GM23338 (cell line): Measurements from ENCODE around the gene ISY1. TPM values are rescaled to one million over a fixed set of nuclear protein-coding genes. Genes with fewer than 3 reads are reported as not detected.

Experiments
- CREB1 ChIP-seq: fragments of 250-450 bp; sonication (Bioruptor Pico); IDR thresholded peaks from 2 replicates; pipeline ENCODE4 v1.5.0; 2020; ENCODE audit warnings: low read depth, mild to moderate bottlenecking, moderate library complexity
- EZH2 ChIP-seq: fragments of 200-600 bp; sonication (generic); IDR thresholded peaks from one replicate; pipeline ENCODE4 v1.8.0; 2017; ENCODE audit warnings: antibody characterized with exemption, mild to moderate bottlenecking, low read depth; ENCODE audit not compliant: unreplicated experiment
- JUNB ChIP-seq: IDR thresholded peaks from one replicate; pipeline ENCODE4 v1.6.1; 2016; ENCODE audit warnings: antibody characterized with exemption; ENCODE audit not compliant: unreplicated experiment
- POLR2AphosphoS5 ChIP-seq: IDR thresholded peaks from 2 replicates; pipeline ENCODE4 v1.6.1; 2016; ENCODE audit warnings: antibody characterized with exemption, low read depth
- STAT1 ChIP-seq: IDR thresholded peaks from one replicate; pipeline ENCODE4 v1.6.1; 2016; ENCODE audit warnings: antibody characterized with exemption; ENCODE audit not compliant: unreplicated experiment
- polyA plus RNA-seq: library from polyadenylated mRNA; unstranded; fragments of >200 nt; fragmentation: Nextera tagmentation; extraction: Ambion mirVana; gene quantifications from 2 replicates; pipeline ENCODE4 v1.2.1, GENCODE V29; 2016
- total RNA-seq: library from RNA; depleted of rRNA; stranded (reverse); fragments of >200 nt; shearing (Covaris generic); gene quantifications from 2 replicates; pipeline ENCODE4 v1.2.3, GENCODE V29; 2014
- TF ChIP-seq, protein P1 (sequence below): fragments of 250-450 bp; sonication (Bioruptor Pico); IDR thresholded peaks from 2 replicates; pipeline ENCODE4 v1.5.0; 2020; ENCODE audit warnings: mild to moderate bottlenecking, moderate library complexity
- TF ChIP-seq, protein P2 (sequence below): IDR thresholded peaks from 2 replicates; pipeline ENCODE4 v1.6.1; 2016; ENCODE audit warnings: antibody characterized with exemption
- TF ChIP-seq, protein P3 (sequence below): IDR thresholded peaks from one replicate; pipeline ENCODE4 v1.6.1; 2018; ENCODE audit warnings: antibody characterized with exemption; ENCODE audit not compliant: unreplicated experiment
- TF ChIP-seq, protein P4 (sequence below), 2 experiments: fragments of 200-600 bp in 1 of 2; sonication (generic) in 1 of 2; conservative IDR thresholded peaks; 2 replicates each; pipeline versions ENCODE4 v1.5.1 to v1.6.1; 2016 to 2017; ENCODE audit warnings: antibody characterized with exemption in 2 of 2, low read depth in 2 of 2, mild to moderate bottlenecking in 2 of 2, moderate library complexity in 1 of 2

The ISY1 gene
- total and polyA plus RNA-seq, 2 experiments from 2014 or later = 11.3 to 23.6 TPM

DNA sequence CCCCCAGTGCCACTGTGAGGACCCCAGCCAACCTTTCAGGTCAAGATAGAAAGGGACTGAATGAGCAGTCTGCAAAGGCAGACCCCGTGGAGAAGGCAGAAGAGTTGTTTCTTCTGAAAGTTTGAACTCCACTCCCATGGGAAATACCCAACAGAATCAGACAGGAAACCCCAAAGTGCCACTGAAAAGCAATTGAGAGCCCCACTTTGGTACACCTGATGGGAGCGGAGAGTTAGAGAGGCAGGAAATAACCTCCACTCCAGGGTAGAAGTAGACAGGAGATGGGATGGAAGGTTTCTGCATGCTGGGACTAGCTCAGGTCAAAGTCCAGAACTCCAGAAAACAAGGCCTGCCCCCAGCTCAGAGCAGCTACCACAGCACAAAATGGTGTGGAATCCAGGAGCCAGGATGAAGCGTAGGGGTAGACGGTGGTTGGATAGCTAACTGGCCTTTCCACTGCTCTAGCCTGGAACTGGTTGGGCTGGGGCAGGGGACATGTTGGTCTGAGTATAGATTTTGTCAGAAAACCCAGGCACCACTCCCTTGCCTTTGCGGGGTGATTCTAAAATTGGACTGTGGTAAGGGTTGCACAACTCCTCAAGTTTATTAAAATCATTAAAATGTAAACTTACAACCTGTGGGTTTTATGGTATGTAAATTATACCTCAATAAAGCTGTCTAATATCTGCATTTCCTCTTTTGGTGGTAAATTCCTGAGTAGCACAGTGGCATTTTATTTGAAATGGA, 37.4 kb downstream of the ISY1 start (continued):
- TF ChIP-seq, protein P1, sequence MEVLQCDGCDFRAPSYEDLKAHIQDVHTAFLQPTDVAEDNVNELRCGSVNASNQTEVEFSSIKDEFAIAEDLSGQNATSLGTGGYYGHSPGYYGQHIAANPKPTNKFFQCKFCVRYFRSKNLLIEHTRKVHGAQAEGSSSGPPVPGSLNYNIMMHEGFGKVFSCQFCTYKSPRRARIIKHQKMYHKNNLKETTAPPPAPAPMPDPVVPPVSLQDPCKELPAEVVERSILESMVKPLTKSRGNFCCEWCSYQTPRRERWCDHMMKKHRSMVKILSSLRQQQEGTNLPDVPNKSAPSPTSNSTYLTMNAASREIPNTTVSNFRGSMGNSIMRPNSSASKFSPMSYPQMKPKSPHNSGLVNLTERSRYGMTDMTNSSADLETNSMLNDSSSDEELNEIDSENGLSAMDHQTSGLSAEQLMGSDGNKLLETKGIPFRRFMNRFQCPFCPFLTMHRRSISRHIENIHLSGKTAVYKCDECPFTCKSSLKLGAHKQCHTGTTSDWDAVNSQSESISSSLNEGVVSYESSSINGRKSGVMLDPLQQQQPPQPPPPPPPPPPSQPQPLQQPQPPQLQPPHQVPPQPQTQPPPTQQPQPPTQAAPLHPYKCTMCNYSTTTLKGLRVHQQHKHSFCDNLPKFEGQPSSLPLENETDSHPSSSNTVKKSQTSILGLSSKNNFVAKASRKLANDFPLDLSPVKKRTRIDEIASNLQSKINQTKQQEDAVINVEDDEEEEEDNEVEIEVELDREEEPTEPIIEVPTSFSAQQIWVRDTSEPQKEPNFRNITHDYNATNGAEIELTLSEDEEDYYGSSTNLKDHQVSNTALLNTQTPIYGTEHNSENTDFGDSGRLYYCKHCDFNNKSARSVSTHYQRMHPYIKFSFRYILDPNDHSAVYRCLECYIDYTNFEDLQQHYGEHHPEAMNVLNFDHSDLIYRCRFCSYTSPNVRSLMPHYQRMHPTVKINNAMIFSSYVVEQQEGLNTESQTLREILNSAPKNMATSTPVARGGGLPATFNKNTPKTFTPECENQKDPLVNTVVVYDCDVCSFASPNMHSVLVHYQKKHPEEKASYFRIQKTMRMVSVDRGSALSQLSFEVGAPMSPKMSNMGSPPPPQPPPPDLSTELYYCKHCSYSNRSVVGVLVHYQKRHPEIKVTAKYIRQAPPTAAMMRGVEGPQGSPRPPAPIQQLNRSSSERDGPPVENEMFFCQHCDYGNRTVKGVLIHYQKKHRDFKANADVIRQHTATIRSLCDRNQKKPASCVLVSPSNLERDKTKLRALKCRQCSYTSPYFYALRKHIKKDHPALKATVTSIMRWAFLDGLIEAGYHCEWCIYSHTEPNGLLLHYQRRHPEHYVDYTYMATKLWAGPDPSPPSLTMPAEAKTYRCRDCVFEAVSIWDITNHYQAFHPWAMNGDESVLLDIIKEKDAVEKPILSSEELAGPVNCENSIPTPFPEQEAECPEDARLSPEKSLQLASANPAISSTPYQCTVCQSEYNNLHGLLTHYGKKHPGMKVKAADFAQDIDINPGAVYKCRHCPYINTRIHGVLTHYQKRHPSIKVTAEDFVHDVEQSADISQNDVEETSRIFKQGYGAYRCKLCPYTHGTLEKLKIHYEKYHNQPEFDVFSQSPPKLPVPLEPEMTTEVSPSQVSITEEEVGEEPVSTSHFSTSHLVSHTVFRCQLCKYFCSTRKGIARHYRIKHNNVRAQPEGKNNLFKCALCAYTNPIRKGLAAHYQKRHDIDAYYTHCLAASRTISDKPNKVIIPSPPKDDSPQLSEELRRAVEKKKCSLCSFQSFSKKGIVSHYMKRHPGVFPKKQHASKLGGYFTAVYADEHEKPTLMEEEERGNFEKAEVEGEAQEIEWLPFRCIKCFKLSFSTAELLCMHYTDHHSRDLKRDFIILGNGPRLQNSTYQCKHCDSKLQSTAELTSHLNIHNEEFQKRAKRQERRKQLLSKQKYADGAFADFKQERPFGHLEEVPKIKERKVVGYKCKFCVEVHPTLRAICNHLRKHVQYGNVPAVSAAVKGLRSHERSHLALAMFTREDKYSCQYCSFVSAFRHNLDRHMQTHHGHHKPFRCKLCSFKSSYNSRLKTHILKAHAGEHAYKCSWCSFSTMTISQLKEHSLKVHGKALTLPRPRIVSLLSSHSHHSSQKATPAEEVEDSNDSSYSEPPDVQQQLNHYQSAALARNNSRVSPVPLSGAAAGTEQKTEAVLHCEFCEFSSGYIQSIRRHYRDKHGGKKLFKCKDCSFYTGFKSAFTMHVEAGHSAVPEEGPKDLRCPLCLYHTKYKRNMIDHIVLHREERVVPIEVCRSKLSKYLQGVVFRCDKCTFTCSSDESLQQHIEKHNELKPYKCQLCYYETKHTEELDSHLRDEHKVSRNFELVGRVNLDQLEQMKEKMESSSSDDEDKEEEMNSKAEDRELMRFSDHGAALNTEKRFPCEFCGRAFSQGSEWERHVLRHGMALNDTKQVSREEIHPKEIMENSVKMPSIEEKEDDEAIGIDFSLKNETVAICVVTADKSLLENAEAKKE (CRISPR knock-in tag) = no peak
- no peak for TF ChIP-seq STAT1
- TF ChIP-seq POLR2AphosphoS5 = no peak
- no peak for TF ChIP-seq CREB1 (CRISPR knock-in tag)
- no peak for TF ChIP-seq EZH2
- TF ChIP-seq, protein P2, sequence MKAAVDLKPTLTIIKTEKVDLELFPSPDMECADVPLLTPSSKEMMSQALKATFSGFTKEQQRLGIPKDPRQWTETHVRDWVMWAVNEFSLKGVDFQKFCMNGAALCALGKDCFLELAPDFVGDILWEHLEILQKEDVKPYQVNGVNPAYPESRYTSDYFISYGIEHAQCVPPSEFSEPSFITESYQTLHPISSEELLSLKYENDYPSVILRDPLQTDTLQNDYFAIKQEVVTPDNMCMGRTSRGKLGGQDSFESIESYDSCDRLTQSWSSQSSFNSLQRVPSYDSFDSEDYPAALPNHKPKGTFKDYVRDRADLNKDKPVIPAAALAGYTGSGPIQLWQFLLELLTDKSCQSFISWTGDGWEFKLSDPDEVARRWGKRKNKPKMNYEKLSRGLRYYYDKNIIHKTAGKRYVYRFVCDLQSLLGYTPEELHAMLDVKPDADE = no peak
- TF ChIP-seq, protein P3, sequence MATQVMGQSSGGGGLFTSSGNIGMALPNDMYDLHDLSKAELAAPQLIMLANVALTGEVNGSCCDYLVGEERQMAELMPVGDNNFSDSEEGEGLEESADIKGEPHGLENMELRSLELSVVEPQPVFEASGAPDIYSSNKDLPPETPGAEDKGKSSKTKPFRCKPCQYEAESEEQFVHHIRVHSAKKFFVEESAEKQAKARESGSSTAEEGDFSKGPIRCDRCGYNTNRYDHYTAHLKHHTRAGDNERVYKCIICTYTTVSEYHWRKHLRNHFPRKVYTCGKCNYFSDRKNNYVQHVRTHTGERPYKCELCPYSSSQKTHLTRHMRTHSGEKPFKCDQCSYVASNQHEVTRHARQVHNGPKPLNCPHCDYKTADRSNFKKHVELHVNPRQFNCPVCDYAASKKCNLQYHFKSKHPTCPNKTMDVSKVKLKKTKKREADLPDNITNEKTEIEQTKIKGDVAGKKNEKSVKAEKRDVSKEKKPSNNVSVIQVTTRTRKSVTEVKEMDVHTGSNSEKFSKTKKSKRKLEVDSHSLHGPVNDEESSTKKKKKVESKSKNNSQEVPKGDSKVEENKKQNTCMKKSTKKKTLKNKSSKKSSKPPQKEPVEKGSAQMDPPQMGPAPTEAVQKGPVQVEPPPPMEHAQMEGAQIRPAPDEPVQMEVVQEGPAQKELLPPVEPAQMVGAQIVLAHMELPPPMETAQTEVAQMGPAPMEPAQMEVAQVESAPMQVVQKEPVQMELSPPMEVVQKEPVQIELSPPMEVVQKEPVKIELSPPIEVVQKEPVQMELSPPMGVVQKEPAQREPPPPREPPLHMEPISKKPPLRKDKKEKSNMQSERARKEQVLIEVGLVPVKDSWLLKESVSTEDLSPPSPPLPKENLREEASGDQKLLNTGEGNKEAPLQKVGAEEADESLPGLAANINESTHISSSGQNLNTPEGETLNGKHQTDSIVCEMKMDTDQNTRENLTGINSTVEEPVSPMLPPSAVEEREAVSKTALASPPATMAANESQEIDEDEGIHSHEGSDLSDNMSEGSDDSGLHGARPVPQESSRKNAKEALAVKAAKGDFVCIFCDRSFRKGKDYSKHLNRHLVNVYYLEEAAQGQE = no peak
- TF ChIP-seq, protein P4, sequence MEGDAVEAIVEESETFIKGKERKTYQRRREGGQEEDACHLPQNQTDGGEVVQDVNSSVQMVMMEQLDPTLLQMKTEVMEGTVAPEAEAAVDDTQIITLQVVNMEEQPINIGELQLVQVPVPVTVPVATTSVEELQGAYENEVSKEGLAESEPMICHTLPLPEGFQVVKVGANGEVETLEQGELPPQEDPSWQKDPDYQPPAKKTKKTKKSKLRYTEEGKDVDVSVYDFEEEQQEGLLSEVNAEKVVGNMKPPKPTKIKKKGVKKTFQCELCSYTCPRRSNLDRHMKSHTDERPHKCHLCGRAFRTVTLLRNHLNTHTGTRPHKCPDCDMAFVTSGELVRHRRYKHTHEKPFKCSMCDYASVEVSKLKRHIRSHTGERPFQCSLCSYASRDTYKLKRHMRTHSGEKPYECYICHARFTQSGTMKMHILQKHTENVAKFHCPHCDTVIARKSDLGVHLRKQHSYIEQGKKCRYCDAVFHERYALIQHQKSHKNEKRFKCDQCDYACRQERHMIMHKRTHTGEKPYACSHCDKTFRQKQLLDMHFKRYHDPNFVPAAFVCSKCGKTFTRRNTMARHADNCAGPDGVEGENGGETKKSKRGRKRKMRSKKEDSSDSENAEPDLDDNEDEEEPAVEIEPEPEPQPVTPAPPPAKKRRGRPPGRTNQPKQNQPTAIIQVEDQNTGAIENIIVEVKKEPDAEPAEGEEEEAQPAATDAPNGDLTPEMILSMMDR (conservative IDR thresholded peaks at IDR 0.05; ENCODE audit: low read depth in 2 of 2) = no peak
- TF ChIP-seq JUNB = no peak
